GM18511 (cell line): Measurements from ENCODE around the gene RNF17.

Experiments
- ATAC-seq: cut with Tn5 transposase; IDR thresholded peaks from one replicate; pipeline ENCODE4 v1.9.1; 2021; ENCODE audit warnings: mild to moderate bottlenecking, moderate library complexity; ENCODE audit not compliant: unreplicated experiment

Gene RNF17

GRCh38 chr13:24858953-24859352, 95.0 kb downstream of the RNF17 start:
- no peak for ATAC-seq

DNA sequence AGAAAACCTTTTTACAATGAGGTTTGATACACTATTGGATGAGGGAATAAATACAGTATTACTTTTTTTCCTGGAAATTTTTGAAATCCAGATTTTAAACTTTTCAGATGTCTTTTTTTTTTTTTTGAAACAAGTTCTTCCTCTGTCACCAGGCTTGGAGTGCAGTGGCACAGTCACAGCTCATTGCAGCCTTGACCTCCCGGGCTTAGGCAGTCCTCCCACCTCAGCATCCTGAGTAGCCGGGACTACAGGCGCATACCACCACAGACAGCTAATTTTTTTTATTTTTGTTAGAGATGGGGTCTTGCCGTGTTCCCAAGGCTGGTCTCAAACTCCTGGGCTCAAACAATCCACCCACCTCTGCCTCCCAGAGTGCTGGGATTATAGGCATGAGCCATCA, 96.8 kb downstream of the RNF17 start:
- ATAC-seq, result no peak

- ATAC-seq, result no peak
Measured at GRCh38 chr13:24861617-24862362, 97.8 kb downstream of the RNF17 start.

DNA sequence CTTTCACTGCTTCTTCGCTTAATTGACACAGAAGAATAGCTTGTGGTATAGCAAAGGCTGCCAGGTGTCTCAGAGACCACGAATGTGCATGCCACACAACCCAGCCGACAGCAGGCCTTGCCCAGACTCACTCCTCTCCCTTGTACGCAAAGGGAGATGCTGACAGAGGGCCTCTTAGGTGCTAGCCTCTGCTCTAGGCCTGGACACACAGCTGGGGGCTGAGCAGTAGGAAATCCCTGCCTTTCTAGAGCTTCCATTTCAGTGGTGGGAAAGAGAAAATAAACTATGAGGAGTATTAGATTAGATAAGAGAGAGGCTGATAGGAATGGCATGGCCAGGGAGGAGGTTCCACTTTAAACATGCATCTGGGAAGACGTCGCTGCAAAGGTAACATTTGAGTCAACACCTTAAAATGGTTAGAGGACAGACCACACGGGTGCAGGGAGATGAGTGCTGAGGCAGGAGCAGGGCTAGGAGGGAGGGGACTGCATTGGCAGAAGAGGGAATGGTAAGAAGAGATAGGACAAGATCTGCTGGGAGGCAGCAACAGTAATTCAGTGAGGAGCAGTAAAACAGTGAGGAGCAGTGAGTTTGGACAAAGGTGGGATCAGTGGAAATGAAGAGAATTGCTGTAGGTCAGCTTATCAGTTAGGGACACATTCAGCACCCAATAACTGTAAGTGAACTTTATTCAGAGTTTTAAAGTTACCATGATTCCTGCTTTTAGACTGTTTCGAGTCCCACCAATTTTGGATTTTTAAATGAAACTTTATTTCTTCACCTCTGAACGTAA, 100.0 kb downstream of the RNF17 start:
- no peak for ATAC-seq

DNA sequence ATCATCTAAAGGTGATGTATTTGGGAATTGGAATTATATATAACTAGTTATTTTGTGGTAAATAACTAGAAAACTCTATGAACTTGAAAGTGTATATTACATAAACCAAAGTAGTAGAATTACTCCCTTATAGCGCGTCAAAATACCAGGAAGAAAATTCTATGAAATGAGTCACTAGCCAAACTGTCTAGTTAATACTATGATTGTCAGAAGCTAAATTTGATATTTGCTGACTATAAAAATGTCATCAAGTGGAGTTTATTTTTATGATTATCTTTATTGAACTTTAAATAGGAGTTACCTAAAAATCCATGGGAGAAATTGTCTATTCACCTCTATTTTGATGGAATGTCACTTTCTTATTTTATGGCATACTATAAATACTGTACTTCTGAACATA, 100.6 kb downstream of the RNF17 start:
- ATAC-seq, result no peak

GRCh38 chr13:24865163-24865953, 101.4 kb downstream of the RNF17 start:
- ATAC-seq, result no peak

DNA sequence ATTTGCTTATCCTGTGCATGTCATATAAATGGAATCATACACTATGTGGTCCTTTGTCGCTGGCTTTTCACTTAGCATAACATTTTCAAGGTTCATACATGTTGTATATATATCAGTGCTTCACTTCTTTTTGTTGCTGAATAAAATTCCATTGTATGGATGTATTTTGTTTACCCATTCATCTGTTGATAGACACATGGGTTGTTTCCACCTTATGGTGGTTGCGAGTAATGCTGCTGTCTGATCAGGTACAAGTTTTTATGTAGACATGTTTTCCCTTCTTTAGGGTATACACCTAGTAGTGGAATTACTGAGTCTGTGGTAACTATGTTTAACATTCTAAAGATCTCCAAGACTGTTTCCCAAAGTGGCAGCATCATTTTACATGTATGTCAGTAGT, 102.5 kb downstream of the RNF17 start:
- ATAC-seq, result no peak

DNA sequence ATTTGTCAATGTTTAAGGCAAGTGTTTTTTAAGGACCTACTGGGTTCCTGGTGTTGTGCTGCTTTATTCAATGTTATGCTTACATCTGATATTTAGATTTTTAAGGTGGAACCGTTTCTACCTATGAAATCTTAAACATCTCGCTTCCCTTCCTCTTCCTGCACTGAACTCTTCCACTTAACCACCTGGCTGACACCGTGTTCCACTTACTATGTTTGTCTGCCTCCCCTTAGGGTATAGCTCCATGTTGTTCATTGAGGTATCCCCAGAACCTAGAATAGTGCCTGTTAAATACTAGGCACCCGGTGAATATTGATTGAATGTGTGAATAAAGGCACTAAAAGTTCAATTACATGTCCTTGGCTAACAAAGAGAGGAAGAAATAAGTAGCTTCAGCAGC, 104.9 kb downstream of the RNF17 start:
- ATAC-seq, result no peak

GRCh38 chr13:24870380-24870760, 106.4 kb downstream of the RNF17 start:
- ATAC-seq, result no peak

- ATAC-seq, result no peak
Measured at GRCh38 chr13:24875566-24875965, 111.6 kb downstream of the RNF17 start.

GRCh38 chr13:24877531-24877930, 113.6 kb downstream of the RNF17 start:
- no peak for ATAC-seq

DNA sequence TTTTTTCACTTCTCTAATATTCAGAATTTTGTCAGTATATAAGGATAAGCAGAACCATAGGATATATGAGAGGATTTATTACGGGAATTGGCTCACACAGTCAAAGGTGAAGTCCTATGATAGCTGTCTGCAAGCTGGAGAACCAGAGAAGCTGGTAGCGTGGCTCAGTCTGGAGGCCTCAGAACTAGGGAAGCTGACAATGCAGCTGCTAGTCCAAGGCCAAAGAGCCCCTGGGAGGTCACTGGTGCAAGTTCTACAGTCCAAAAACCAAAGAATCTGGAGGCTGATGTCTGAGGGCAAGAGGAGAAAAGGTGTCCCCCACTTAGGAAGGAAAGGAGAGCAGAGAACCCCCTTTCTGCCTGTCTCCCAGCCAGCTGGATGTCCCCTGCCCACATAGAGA, 114.4 kb downstream of the RNF17 start:
- ATAC-seq, result no peak

DNA sequence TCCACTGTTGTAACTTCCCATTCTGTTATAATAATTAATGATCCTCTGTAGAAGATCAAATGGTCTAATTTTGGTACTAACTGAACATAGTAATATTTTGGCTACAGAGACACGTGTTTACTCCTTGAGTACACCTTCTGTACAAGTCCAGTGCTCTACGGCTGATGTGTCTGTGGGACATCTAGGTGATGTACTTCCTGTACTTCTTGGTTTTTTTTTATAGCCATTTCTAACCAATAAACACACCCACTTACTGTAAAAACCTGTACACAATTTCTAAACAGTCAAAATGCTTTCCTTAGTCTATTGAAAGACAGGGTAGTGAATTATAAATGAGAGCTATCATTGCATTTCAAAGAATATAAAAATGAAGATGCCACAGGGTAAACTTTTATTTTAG, 118.7 kb downstream of the RNF17 start:
- ATAC-seq, result no peak

DNA sequence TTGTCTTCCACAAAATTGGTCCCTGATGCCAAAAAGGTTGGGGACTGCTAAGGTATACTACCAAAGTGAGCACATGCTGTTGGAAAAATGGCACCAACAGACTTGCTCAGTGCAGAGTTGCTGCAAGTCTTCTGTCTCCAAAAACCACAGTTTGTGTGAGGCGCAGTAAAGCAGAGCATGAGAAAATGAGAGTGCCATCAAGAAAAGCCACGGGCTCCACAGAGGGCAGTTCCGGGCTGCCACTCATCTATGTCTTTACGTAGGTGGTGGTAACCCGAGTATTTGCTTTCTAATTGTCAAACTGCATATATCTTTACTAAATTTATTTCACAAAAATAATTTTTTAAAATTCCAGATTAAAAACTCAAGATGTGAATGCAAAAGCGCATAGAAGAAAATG, 123.8 kb downstream of the RNF17 start:
- ATAC-seq, result peak; percentile 85

GRCh38 chr13:24888291-24888931, 124.4 kb downstream of the RNF17 start:
- peak; percentile 75 for ATAC-seq

GRCh38 chr13:24890256-24890655, 126.3 kb downstream of the RNF17 start:
- no peak for ATAC-seq

DNA sequence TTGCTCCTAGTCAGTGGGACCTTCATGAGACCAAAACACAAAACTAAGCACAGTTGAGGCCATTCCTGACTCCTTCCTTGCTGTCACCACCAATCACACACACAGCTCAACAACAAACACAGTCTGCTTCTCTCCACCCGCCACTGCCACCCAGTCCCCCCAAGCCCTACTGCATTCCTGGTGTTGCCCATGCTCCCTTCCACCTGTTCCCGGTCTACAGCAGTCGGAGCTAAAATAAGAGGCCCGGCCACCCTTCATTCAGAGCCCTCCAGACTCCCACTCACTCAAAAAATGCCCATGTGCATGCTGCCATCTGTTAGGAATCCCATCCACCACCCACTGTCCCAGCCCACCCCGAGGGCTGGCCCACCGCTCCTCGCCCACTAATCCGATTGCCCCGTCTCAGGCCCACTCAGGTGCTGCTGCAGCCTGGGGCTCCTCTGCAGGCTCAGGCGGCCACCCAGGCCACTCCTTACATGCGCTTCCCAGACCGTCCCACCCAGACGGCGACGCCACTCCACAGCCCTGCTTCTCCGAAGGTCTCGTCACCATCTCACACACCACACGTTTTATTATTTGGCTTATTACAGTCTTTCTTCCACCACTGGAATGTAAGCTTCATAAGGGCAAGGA, 127.6 kb downstream of the RNF17 start:
- ATAC-seq, result no peak

GRCh38 chr13:24892829-24893228, 128.9 kb downstream of the RNF17 start:
- no peak for ATAC-seq

GRCh38 chr13:24893863-24894262, 129.9 kb downstream of the RNF17 start:
- ATAC-seq, result no peak

DNA sequence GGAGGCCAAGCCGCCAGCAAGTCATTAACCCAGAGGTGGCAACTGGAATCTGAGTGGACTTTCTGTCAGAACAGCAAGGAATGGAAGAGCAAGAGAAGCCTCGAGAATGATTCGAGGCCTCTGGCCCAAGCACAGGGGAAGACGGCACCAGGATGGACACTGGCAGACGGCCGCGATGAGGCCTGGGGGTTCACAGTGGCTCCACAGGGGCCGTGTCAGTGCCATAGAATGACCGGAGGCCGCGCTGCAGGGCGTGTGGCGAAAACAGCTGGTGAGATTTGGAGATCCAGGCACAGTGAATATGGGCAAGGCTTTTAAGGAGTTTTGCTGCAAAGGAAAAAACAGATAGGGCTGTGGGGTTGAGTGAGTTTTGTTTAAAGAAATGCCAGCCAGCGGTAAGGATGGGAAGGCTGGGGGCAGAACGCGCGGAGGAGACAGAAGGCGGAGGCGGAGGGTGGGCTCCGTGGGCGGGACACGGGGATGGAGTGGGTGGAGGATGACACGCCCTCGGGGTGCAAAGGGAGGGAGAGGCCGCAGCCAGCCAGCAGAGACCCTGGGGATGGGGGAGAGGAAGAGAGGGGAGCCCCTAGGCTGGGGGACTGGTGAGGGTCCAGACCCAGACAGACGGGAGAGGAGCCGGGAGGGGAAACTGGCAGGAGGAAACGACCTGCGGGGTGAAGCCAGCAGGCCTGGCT, 130.5 kb downstream of the RNF17 start:
- no peak for ATAC-seq
